ENCODE data around the gene SLC13A5. TPM values are rescaled to one million over a fixed set of nuclear protein-coding genes. Genes with fewer than 3 reads are reported as not detected.

SLC13A5 gene
- total RNA-seq, 1 experiment from 2014 or later: 0.07 TPM

DNA sequence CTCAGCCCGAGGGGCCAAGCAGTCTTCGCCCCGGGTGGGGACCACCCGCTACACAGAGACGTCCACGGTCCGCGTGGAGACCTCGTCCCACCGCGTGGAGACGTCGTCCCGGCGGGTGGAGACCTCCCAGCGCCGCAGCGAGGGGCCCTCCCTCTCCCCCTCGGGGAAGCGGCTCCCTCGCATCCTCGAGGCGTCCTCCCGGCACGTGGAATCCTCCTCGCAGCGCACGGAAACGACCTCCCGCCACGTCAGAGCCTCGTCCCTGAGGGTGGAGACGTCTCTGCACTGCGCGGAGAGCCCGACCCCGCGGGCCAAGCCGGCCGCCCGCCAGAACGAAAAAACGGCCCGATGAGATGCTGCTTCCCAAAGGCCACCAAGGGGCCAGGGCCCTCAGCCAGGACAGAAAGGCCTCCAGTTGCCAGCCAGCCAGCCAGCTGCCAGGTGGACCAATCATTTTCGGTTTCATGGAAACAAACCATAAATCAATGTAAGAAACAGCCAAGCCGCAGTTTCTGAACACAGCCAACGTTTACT lies 61.2 kb downstream of the SLC13A5 start (continued):
- TF ChIP-seq CTCF (IDR thresholded peaks at IDR 0.05 in 2 of 3, conservative IDR thresholded peaks at IDR 0.05 in 1 of 3; ENCODE audit: borderline replicate concordance in 1 of 3, insufficient read depth in 1 of 3, low read depth in 2 of 3, low read length in 2 of 3) (no peak), JUND (IDR thresholded peaks at IDR 0.05) (no peak), EGR1 (IDR thresholded peaks at IDR 0.05; ENCODE audit: low read depth) (no peak), POLR2A (IDR thresholded peaks at IDR 0.05; ENCODE audit: borderline replicate concordance, extremely low read depth, insufficient read depth, insufficient read length) (no peak), ZFX (IDR thresholded peaks at IDR 0.05) (no peak), SIN3A (IDR thresholded peaks at IDR 0.05; ENCODE audit: low read depth) (no peak), MAX (IDR thresholded peaks at IDR 0.05) (no peak), SP1 (IDR thresholded peaks at IDR 0.05; ENCODE audit: low read depth) (no peak), REST (IDR thresholded peaks at IDR 0.05; ENCODE audit: low read depth) (no peak)
